MM.1S (cell line): Measurements from ENCODE around the gene GABRB2.

ENCODE experiments used
- DNase-seq: peaks from one replicate; pipeline ENCODE4 v3.0.0-alpha.2; 2015
- H2AFZ ChIP-seq: fragments of 300-600 bp; sonication (generic); 2 replicates; pipeline ENCODE4 v1.6.0; 2016; ENCODE audit warnings: antibody characterized with exemption, low read length
- H3F3A ChIP-seq: fragments of 300-600 bp; sonication (generic); 2 replicates; pipeline ENCODE4 v1.6.1; 2016; ENCODE audit warnings: mild to moderate bottlenecking, antibody characterized with exemption, low read length, moderate library complexity, mixed read lengths; ENCODE audit not compliant: insufficient read depth
- H3K27ac ChIP-seq: fragments of 300-600 bp; sonication (generic); 2 replicates; pipeline ENCODE4 v1.5.1; 2016; ENCODE audit warnings: mild to moderate bottlenecking, low read length
- H3K27me3 ChIP-seq: fragments of 300-600 bp; sonication (generic); replicated peaks from 2 replicates; pipeline ENCODE4 v1.6.0; 2016; ENCODE audit warnings: low read length; ENCODE audit not compliant: insufficient read depth
- H3K36me3 ChIP-seq: fragments of 300-600 bp; sonication (generic); replicated peaks from 2 replicates; pipeline ENCODE4 v1.6.1; 2016; ENCODE audit warnings: mild to moderate bottlenecking, low read length, mixed read lengths; ENCODE audit not compliant: insufficient read depth
- H3K4me1 ChIP-seq: fragments of 300-600 bp; sonication (generic); 2 replicates; pipeline ENCODE4 v1.6.1; 2016; ENCODE audit warnings: low read length, mixed read lengths
- H3K4me2 ChIP-seq: fragments of 300-600 bp; sonication (generic); 2 replicates; pipeline ENCODE4 v1.6.0; 2016; ENCODE audit warnings: low read depth, low read length
- H3K4me3 ChIP-seq: fragments of 300-600 bp; sonication (generic); 2 replicates; pipeline ENCODE4 v1.5.1; 2016; ENCODE audit warnings: low read length, mixed read lengths
- H3K79me2 ChIP-seq: fragments of 300-600 bp; sonication (generic); 2 replicates; pipeline ENCODE4 v1.6.1; 2016; ENCODE audit warnings: mixed run types, low read length, mixed read lengths
- H3K9ac ChIP-seq: fragments of 300-600 bp; sonication (generic); 2 replicates; pipeline ENCODE4 v1.6.1; 2016; ENCODE audit warnings: low read length, mixed read lengths
- H3K9me2 ChIP-seq: fragments of 300-600 bp; sonication (generic); replicated peaks from 2 replicates; pipeline ENCODE4 v1.6.1; 2016; ENCODE audit warnings: mild to moderate bottlenecking, low read length, mixed read lengths; ENCODE audit not compliant: insufficient read depth
- H3K9me3 ChIP-seq: fragments of 300-600 bp; sonication (generic); replicated peaks from 2 replicates; pipeline ENCODE4 v1.6.1; 2016; ENCODE audit warnings: mild to moderate bottlenecking, low read length, mixed read lengths; ENCODE audit not compliant: insufficient read depth
- H4K20me1 ChIP-seq: fragments of 300-600 bp; sonication (generic); 2 replicates; pipeline ENCODE4 v1.6.1; 2016; ENCODE audit warnings: mild to moderate bottlenecking, low read length, moderate library complexity, mixed read lengths; ENCODE audit not compliant: insufficient read depth
- EZH2 ChIP-seq: fragments of 300-600 bp; sonication (generic); optimal IDR thresholded peaks from 2 replicates; pipeline ENCODE3; 2017; ENCODE audit warnings: low read depth, mild to moderate bottlenecking, antibody characterized with exemption, low read length, mixed read lengths
- EZH2phosphoT487 ChIP-seq: fragments of 300-600 bp; sonication (generic); IDR thresholded peaks from 2 replicates; pipeline ENCODE4 v1.6.1; 2018; ENCODE audit warnings: antibody characterized with exemption, low read length
- TF ChIP-seq, protein P1 (sequence below): fragments of 300-600 bp; sonication (generic); IDR thresholded peaks from 2 replicates; pipeline ENCODE4 v1.5.1; 2016; ENCODE audit warnings: antibody characterized with exemption, low read length, mixed read lengths

The GABRB2 gene

DNA sequence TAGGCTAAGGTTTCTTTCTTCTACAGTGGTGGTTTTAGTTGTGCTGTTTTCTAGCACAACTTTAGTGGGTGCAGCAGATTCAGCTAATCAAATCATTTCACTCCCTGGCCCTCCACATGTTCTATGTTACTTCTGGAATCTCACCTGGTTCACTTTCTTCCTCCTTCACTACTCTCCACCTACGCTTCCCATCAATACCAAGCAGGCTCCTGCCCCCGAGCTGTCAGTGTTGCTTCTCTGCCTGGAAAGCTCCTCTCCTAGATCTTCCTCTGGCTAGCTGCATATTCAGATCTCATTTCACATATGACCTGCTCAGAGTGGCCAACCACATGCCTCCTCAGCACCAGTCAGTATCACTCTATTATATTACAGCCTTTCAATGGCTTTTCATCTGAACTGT, 19.6 kb upstream of the GABRB2 start:
- no peaks in the 10 kb centered on the region for H4K20me1 ChIP-seq
- DNase-seq = no peak
- no peak overlapping the region for H3K9ac ChIP-seq
- H3K4me3 ChIP-seq = no peak overlapping the region
- H2AFZ ChIP-seq = no peak overlapping the region
- no peaks in the 10 kb centered on the region for H3K27me3 ChIP-seq
- H3F3A ChIP-seq = no peaks in the 10 kb centered on the region
- H3K36me3 ChIP-seq = no peaks in the 10 kb centered on the region
- no peaks in the 10 kb centered on the region for H3K9me3 ChIP-seq
- no peaks in the 10 kb centered on the region for H3K9me2 ChIP-seq
- H3K4me2 ChIP-seq = no peak overlapping the region
- no peak overlapping the region for H3K27ac ChIP-seq
- H3K4me1 ChIP-seq = no peaks in the 10 kb centered on the region
- no peaks in the 10 kb centered on the region for H3K79me2 ChIP-seq
- TF ChIP-seq EZH2 (no peak), EZH2phosphoT487 (no peak)
- TF ChIP-seq, protein P1, sequence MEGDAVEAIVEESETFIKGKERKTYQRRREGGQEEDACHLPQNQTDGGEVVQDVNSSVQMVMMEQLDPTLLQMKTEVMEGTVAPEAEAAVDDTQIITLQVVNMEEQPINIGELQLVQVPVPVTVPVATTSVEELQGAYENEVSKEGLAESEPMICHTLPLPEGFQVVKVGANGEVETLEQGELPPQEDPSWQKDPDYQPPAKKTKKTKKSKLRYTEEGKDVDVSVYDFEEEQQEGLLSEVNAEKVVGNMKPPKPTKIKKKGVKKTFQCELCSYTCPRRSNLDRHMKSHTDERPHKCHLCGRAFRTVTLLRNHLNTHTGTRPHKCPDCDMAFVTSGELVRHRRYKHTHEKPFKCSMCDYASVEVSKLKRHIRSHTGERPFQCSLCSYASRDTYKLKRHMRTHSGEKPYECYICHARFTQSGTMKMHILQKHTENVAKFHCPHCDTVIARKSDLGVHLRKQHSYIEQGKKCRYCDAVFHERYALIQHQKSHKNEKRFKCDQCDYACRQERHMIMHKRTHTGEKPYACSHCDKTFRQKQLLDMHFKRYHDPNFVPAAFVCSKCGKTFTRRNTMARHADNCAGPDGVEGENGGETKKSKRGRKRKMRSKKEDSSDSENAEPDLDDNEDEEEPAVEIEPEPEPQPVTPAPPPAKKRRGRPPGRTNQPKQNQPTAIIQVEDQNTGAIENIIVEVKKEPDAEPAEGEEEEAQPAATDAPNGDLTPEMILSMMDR = no peak

DNA sequence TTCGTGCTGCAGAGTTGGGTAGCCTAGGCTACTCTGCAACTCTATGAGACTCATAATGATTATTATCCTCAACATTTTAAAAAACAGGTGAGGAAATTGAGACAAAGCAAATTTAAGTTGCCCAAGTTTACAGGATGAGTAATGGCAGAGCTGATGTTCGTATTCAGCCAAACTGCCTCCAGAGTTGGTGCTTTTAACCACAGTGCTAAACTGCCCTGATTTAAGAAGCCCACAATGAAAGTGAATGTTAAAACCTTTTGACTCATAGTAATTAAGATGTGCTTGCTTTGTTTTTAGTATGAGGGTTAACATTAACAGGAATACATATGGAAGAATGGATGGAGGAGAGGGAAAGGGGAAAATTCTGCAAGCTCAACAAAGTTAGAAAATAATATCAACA, 15.9 kb upstream of the GABRB2 start:
- Histone ChIP-seq H3K9me2 (no peaks in the 10 kb centered on the region), H3K27ac (no peak overlapping the region), H3K36me3 (no peaks in the 10 kb centered on the region), H2AFZ (no peak overlapping the region), H3F3A (no peaks in the 10 kb centered on the region), H3K4me1 (no peaks in the 10 kb centered on the region), H3K9ac (no peak overlapping the region), H3K27me3 (no peaks in the 10 kb centered on the region), H3K79me2 (no peaks in the 10 kb centered on the region), H3K9me3 (no peaks in the 10 kb centered on the region), H3K4me2 (no peak overlapping the region), H4K20me1 (no peaks in the 10 kb centered on the region), H3K4me3 (no peak overlapping the region)
- no peak for TF ChIP-seq EZH2
- no peak for TF ChIP-seq EZH2phosphoT487
- TF ChIP-seq, protein P1 = no peak
- DNase-seq = no peak

GRCh38 chr5:161549106-161549505, 2.6 kb upstream of the GABRB2 start:
- Histone ChIP-seq H3K4me2 (no peak overlapping the region), H3K79me2 (no peaks in the 10 kb centered on the region), H4K20me1 (no peaks in the 10 kb centered on the region), H2AFZ (no peak overlapping the region), H3K4me3 (no peak overlapping the region), H3K9me3 (no peaks in the 10 kb centered on the region), H3K9me2 (no peaks in the 10 kb centered on the region), H3K4me1 (peaks cover 4% of the 10 kb centered on the region; the same call in 1 of the 2 replicates), H3K36me3 (no peaks in the 10 kb centered on the region), H3F3A (0 out of 2 replicates have a peak, but pooled peaks cover 2% of the 10 kb centered on the region), H3K9ac (no peak overlapping the region), H3K27me3 (no peaks in the 10 kb centered on the region), H3K27ac (no peak overlapping the region)
- DNase-seq = no peak
- no peak for TF ChIP-seq EZH2phosphoT487
- no peak for TF ChIP-seq EZH2
- TF ChIP-seq, protein P1 = no peak
